22Rv1 (cell line): ENCODE measurements around the gene COL1A1.

ENCODE experiments used
- ZFX ChIP-seq: fragments of 450-650 bp; IDR thresholded peaks from 2 replicates; pipeline ENCODE4 v1.6.1; 2017; ENCODE audit warnings: antibody characterized with exemption, borderline replicate concordance
- TF ChIP-seq, protein P1 (sequence below): fragments of 450-650 bp; IDR thresholded peaks from 2 replicates; pipeline ENCODE4 v1.5.1; 2017; ENCODE audit warnings: mild to moderate bottlenecking

GRCh38 chr17:50205963-50206505 is 4.6 kb upstream of the COL1A1 start:
- TF ChIP-seq, protein P1, sequence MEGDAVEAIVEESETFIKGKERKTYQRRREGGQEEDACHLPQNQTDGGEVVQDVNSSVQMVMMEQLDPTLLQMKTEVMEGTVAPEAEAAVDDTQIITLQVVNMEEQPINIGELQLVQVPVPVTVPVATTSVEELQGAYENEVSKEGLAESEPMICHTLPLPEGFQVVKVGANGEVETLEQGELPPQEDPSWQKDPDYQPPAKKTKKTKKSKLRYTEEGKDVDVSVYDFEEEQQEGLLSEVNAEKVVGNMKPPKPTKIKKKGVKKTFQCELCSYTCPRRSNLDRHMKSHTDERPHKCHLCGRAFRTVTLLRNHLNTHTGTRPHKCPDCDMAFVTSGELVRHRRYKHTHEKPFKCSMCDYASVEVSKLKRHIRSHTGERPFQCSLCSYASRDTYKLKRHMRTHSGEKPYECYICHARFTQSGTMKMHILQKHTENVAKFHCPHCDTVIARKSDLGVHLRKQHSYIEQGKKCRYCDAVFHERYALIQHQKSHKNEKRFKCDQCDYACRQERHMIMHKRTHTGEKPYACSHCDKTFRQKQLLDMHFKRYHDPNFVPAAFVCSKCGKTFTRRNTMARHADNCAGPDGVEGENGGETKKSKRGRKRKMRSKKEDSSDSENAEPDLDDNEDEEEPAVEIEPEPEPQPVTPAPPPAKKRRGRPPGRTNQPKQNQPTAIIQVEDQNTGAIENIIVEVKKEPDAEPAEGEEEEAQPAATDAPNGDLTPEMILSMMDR, result no peak
- TF ChIP-seq ZFX, result no peak
